ENCODE results near the gene SLC33A1.

Gene SLC33A1

DNA sequence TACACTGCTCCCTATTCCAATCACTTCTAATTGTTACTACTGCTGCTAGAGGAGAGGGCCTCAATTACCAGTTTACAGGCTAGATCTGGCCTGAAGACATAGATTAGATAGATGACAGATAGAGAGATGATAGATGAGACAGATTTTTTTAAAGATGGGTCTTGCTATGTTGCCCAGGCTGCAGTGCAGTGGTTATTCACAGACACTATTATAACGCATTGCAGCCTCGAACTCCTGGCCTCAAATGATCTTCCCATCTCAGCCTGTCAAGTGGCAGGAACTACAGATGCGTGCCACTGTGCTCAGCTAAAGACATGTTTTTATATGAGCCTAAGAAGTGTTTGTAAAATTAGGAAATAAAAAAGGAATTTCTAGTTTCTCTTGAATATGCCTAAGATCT, 6.2 kb downstream of the SLC33A1 start:
- no peak overlapping the region for H2AFZ ChIP-seq (ENCODE audit: low read depth, low read length)
- peaks cover 4% of the 10 kb centered on the region; the same call in 1 of the 2 replicates for H4K20me1 ChIP-seq (ENCODE audit: insufficient read depth, low read length)
- peaks cover 86% of the 10 kb centered on the region for H3K79me2 ChIP-seq (ENCODE audit: insufficient read depth, low read length)
- peak overlapping the region in 1 of 2 experiments; percentile 14; a peak in 1 of 4 replicates for H3K4me3 ChIP-seq (ENCODE audit: low read depth in 1 of 2, low read length in 2 of 2)
- no peak overlapping the region for H3K27ac ChIP-seq (ENCODE audit: low read length)
- H3K4me1 ChIP-seq (ENCODE audit: insufficient read depth, low read length), result peaks cover 72% of the 10 kb centered on the region
- DNase-seq (no peak), ATAC-seq (ENCODE audit: insufficient read depth, low read depth) (no peak)
- H3K9ac ChIP-seq (ENCODE audit: low read depth, low read length), result no peak overlapping the region
- peaks cover 19% of the 10 kb centered on the region for H3K36me3 ChIP-seq (ENCODE audit: insufficient read depth, low read length)
- no peaks in the 10 kb centered on the region for H3K27me3 ChIP-seq (ENCODE audit: insufficient read depth, low read length, poor library complexity)
- no peaks in the 10 kb centered on the region for H3K9me3 ChIP-seq (ENCODE audit: insufficient read depth, low read length, severe bottlenecking)
- H3K4me2 ChIP-seq (ENCODE audit: insufficient read depth, low read length), result peak overlapping the region; percentile 43; the same call in 1 of the 2 replicates
- no peak for TF ChIP-seq EZH2 (IDR thresholded peaks at IDR 0.05; ENCODE audit: borderline replicate concordance, low read depth, low read length, severe bottlenecking)
- TF ChIP-seq, protein P1, sequence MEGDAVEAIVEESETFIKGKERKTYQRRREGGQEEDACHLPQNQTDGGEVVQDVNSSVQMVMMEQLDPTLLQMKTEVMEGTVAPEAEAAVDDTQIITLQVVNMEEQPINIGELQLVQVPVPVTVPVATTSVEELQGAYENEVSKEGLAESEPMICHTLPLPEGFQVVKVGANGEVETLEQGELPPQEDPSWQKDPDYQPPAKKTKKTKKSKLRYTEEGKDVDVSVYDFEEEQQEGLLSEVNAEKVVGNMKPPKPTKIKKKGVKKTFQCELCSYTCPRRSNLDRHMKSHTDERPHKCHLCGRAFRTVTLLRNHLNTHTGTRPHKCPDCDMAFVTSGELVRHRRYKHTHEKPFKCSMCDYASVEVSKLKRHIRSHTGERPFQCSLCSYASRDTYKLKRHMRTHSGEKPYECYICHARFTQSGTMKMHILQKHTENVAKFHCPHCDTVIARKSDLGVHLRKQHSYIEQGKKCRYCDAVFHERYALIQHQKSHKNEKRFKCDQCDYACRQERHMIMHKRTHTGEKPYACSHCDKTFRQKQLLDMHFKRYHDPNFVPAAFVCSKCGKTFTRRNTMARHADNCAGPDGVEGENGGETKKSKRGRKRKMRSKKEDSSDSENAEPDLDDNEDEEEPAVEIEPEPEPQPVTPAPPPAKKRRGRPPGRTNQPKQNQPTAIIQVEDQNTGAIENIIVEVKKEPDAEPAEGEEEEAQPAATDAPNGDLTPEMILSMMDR (IDR thresholded peaks at IDR 0.05; ENCODE audit: borderline replicate concordance, extremely low read depth, low read length, poor library complexity, severe bottlenecking), result no peak

DNA sequence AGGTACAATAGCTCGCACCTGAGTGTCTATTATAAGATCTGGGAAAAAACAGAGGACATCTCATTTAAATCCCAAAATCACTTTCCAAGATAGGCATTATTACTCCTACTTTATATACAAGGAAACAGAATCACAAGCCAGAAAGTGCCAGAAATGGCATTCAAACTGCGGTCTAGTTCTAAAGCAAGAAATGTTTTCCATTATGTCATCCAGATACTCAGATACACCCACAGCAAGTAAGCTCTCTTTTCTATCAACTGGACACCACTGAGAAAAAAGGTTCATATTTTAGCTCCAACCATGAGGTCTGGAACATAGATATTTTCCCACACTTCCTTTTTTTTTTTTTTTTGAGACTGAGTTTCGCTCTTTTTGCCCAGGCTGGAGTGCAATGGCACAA, 8.1 kb downstream of the SLC33A1 start:
- no peak overlapping the region for H3K4me3 ChIP-seq (ENCODE audit: low read depth in 1 of 2, low read length in 2 of 2)
- peaks cover 53% of the 10 kb centered on the region for H3K4me1 ChIP-seq (ENCODE audit: insufficient read depth, low read length)
- H4K20me1 ChIP-seq (ENCODE audit: insufficient read depth, low read length), result peaks cover 4% of the 10 kb centered on the region; the same call in 1 of the 2 replicates
- H3K79me2 ChIP-seq (ENCODE audit: insufficient read depth, low read length), result peaks cover 78% of the 10 kb centered on the region
- TF ChIP-seq, protein P1 (IDR thresholded peaks at IDR 0.05; ENCODE audit: borderline replicate concordance, extremely low read depth, low read length, poor library complexity, severe bottlenecking), result no peak
- TF ChIP-seq EZH2 (IDR thresholded peaks at IDR 0.05; ENCODE audit: borderline replicate concordance, low read depth, low read length, severe bottlenecking), result no peak
- ATAC-seq (ENCODE audit: insufficient read depth, low read depth) (no peak), DNase-seq (no peak)
- no peak overlapping the region for H3K27ac ChIP-seq (ENCODE audit: low read length)
- no peaks in the 10 kb centered on the region for H3K27me3 ChIP-seq (ENCODE audit: insufficient read depth, low read length, poor library complexity)
- H2AFZ ChIP-seq (ENCODE audit: low read depth, low read length), result no peak overlapping the region
- H3K36me3 ChIP-seq (ENCODE audit: insufficient read depth, low read length), result peaks cover 14% of the 10 kb centered on the region
- no peak overlapping the region for H3K9ac ChIP-seq (ENCODE audit: low read depth, low read length)
- peak overlapping the region; percentile 18; the same call in 1 of the 2 replicates for H3K4me2 ChIP-seq (ENCODE audit: insufficient read depth, low read length)
- no peaks in the 10 kb centered on the region for H3K9me3 ChIP-seq (ENCODE audit: insufficient read depth, low read length, severe bottlenecking)

DNA sequence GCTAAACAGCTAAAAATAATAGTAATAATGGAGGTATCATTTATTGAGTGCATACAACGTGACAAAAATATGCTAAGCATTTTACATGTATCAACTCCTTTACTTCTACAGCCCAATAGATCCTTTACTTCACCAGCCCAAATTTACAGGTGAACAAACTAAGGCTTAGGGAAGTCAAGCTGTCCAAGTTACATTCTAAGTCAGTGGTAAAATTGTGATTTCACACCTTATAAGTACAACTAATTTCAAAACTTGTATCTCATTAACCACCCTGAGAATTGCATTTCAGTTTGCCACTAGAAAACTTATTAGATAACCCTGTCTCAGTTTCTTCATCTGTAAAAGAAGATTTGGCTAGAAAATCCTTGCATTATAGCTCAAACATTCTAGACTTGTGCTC, 10.7 kb downstream of the SLC33A1 start:
- peaks cover 31% of the 10 kb centered on the region for H3K4me1 ChIP-seq (ENCODE audit: insufficient read depth, low read length)
- no peak for TF ChIP-seq EZH2 (IDR thresholded peaks at IDR 0.05; ENCODE audit: borderline replicate concordance, low read depth, low read length, severe bottlenecking)
- TF ChIP-seq, protein P1 (IDR thresholded peaks at IDR 0.05; ENCODE audit: borderline replicate concordance, extremely low read depth, low read length, poor library complexity, severe bottlenecking), result no peak
- no peak for ATAC-seq (ENCODE audit: insufficient read depth, low read depth)
- no peaks in the 10 kb centered on the region for H3K9me3 ChIP-seq (ENCODE audit: insufficient read depth, low read length, severe bottlenecking)
- H4K20me1 ChIP-seq (ENCODE audit: insufficient read depth, low read length), result peaks cover 4% of the 10 kb centered on the region; the same call in 1 of the 2 replicates
- no peak overlapping the region for H3K4me2 ChIP-seq (ENCODE audit: insufficient read depth, low read length)
- no peak overlapping the region for H2AFZ ChIP-seq (ENCODE audit: low read depth, low read length)
- no peak for DNase-seq
- H3K27me3 ChIP-seq (ENCODE audit: insufficient read depth, low read length, poor library complexity), result no peaks in the 10 kb centered on the region
- peaks cover 14% of the 10 kb centered on the region for H3K36me3 ChIP-seq (ENCODE audit: insufficient read depth, low read length)
- peaks cover 59% of the 10 kb centered on the region for H3K79me2 ChIP-seq (ENCODE audit: insufficient read depth, low read length)
- H3K4me3 ChIP-seq (ENCODE audit: low read depth in 1 of 2, low read length in 2 of 2), result no peak overlapping the region
- no peak overlapping the region for H3K9ac ChIP-seq (ENCODE audit: low read depth, low read length)
- no peak overlapping the region for H3K27ac ChIP-seq (ENCODE audit: low read length)

Measured in DND-41 (cell line).